ENCODE data around the gene THBD.

- TF ChIP-seq CTCF (IDR thresholded peaks at IDR 0.05; ENCODE audit: low read length) (no peak), EZH2 (optimal IDR thresholded peaks at IDR 0.05; ENCODE audit: low read depth, low read length) (no peak)
Observed at GRCh38 chr20:23063168-23063567, 13.7 kb upstream of the THBD start.
